Naive thymus-derived CD4-positive, alpha-beta T cell (primary cell): ENCODE measurements around the gene DHX57. TPM values are rescaled to one million over a fixed set of nuclear protein-coding genes. Genes with fewer than 3 reads are reported as not detected.

Experiments used
- ATAC-seq: fragments of 150-1000 bp; cut with Tn5 transposase; 2 replicates; pipeline ENCODE4 v1.10.0; 2021; ENCODE audit warnings: mild to moderate bottlenecking, moderate library complexity
- CTCF ChIA-PET: fragments of 350-600 bp; sonication (Branson Sonifier 250); formaldehyde crosslinking; loops from one replicate; lab custom pipeline; 2021; ENCODE audit warnings: antibody characterized with exemption; lab: Charles Lee
- POLR2A ChIA-PET: fragments of 350-600 bp; sonication (Branson Sonifier 250); formaldehyde crosslinking; loops from one replicate; lab custom pipeline; 2021; ENCODE audit warnings: antibody characterized with exemption, inconsistent platforms; lab: Charles Lee
- DNase-seq, 9 donors: peaks; one replicate each; pipeline versions ENCODE4 v3.0.0 to v3.0.0-alpha.2; 2020 to 2022; ENCODE audit warnings: mixed read lengths in 1 of 9
- H3K27ac ChIP-seq: one replicate; pipeline ENCODE4 v1.7.0; 2013; ENCODE audit warnings: mild to moderate bottlenecking, low read depth, low read length, moderate library complexity
- H3K27me3 ChIP-seq, 2 donors: one replicate each; pipeline ENCODE4 v1.7.0; 2013; ENCODE audit warnings: low read length in 2 of 2, mild to moderate bottlenecking in 2 of 2, moderate library complexity in 2 of 2; ENCODE audit not compliant: control insufficient read depth in 2 of 2, insufficient read depth in 2 of 2
- H3K36me3 ChIP-seq, 3 experiments: 1 replicate in 2 of 3; 2 replicates in 1 of 3; pipeline ENCODE4 v1.7.0; 2013; ENCODE audit warnings: low read length in 3 of 3, mild to moderate bottlenecking in 3 of 3, moderate library complexity in 1 of 3; ENCODE audit not compliant: insufficient read depth in 3 of 3, control insufficient read depth in 2 of 3
- H3K4me1 ChIP-seq, 2 donors: one replicate each; pipeline ENCODE4 v1.7.0; 2013; ENCODE audit warnings: low read length in 2 of 2, mild to moderate bottlenecking in 2 of 2, moderate library complexity in 1 of 2; ENCODE audit not compliant: control insufficient read depth in 2 of 2, insufficient read depth in 2 of 2
- H3K4me3 ChIP-seq: 2 replicates; pipeline ENCODE4 v1.7.0; 2013; ENCODE audit warnings: mild to moderate bottlenecking, low read length
- H3K9me3 ChIP-seq, 3 experiments: 1 replicate in 2 of 3; 2 replicates in 1 of 3; pipeline ENCODE4 v1.7.0; 2013; ENCODE audit warnings: low read length in 3 of 3; ENCODE audit not compliant: control insufficient read depth in 2 of 3
- H3K27ac Mint-ChIP-seq, 9 donors: one replicate each; pipeline ENCODE4 v1.8.0; 2020 to 2022; ENCODE audit warnings: mixed read lengths in 9 of 9, mild to moderate bottlenecking in 8 of 9, moderate library complexity in 5 of 9, inconsistent platforms in 2 of 9
- H3K27me3 Mint-ChIP-seq, 5 donors: one replicate each; pipeline ENCODE4 v1.8.0; 2021 to 2022; ENCODE audit warnings: mixed read lengths in 5 of 5, mild to moderate bottlenecking in 1 of 5
- H3K36me3 Mint-ChIP-seq, 5 donors: one replicate each; pipeline ENCODE4 v1.8.0; 2020 to 2022; ENCODE audit warnings: mixed read lengths in 5 of 5, mild to moderate bottlenecking in 3 of 5, inconsistent platforms in 1 of 5
- H3K4me1 Mint-ChIP-seq, 7 donors: one replicate each; pipeline ENCODE4 v1.8.0; 2020 to 2022; ENCODE audit warnings: mixed read lengths in 7 of 7, mild to moderate bottlenecking in 3 of 7, inconsistent platforms in 1 of 7
- H3K4me3 Mint-ChIP-seq, 10 donors: one replicate each; pipeline ENCODE4 v1.8.0; 2020 to 2022; ENCODE audit warnings: mild to moderate bottlenecking in 10 of 10, mixed read lengths in 10 of 10, moderate library complexity in 6 of 10, inconsistent platforms in 2 of 10
- H3K9me3 Mint-ChIP-seq, 11 donors: one replicate each; pipeline ENCODE4 v1.8.0; 2020 to 2022; ENCODE audit warnings: mixed read lengths in 11 of 11, mild to moderate bottlenecking in 4 of 11, inconsistent platforms in 1 of 11, moderate library complexity in 1 of 11
- intact Hi-C, 2 donors: fragments of 100-400 bp; cut with micrococcal nuclease; formaldehyde crosslinking; loops; one replicate each; pipeline ENCODE4 v1.15.1; 2023
- polyA plus RNA-seq, 2 donors: library from polyadenylated mRNA; unstranded; fragments of 300-500 nt; fragmentation: Illumina TruSeq; gene quantifications; one replicate each; pipeline ENCODE4 v1.2.3, GENCODE V29; 2021
- total RNA-seq, 6 experiments: library from RNA in 5 of 6; stranded (reverse) in 5 of 6; gene quantifications; 1 replicate in 5 of 6; 2 replicates in 1 of 6; pipeline ENCODE4 v1.2.3 and lab custom pipeline; 2021 to 2026

Gene DHX57
- total and polyA plus RNA-seq, 7 experiments from 2014 or later: 8.8 to 19.8 (median 17.9) TPM

GRCh38 chr2:38873763-38874162, 2.0 kb downstream of the DHX57 start:
- peaks cover 0 to 5% (median 0%) of the 10 kb centered on the region in 3 experiments for H3K36me3 ChIP-seq
- H3K27me3 ChIP-seq: no peaks in the 10 kb centered on the region
- H3K4me1 ChIP-seq: peaks cover 11 to 14% of the 10 kb centered on the region in 2 donors
- no peak for DNase-seq
- no peak for ATAC-seq
- ChIA-PET CTCF (no interaction called here), POLR2A (interaction anchor here (0.6 to 1.2 kb wide), 2 partner anchors 67 to 122 kb away, joined by 4 read pairs; partner anchors contain the start of gene SRSF7)
- H3K9me3 ChIP-seq: peaks cover 0 to 4% (median 0%) of the 10 kb centered on the region in 3 experiments
- Mint-ChIP-seq H3K4me1 (peaks cover 17 to 53% (median 37%) of the 10 kb centered on the region in 7 donors), H3K9me3 (peaks cover 6 to 32% (median 17%) of the 10 kb centered on the region in 11 donors), H3K27me3 (no peaks in the 10 kb centered on the region), H3K4me3 (peak overlapping the region in 4 of 10 donors; percentile 5 to 21 (median 9)), H3K27ac (peak overlapping the region in 1 of 9 donors; percentile 62), H3K36me3 (peaks cover 9 to 35% (median 30%) of the 10 kb centered on the region in 5 donors)
- H3K4me3 ChIP-seq: no peak overlapping the region
- intact Hi-C loops: loop anchor here (2.0 to 10.0 kb wide), 5 partner anchors 123 to 561 kb away; partner anchors contain the start of genes GALM (in 1 of the 2), MAP4K3 (in 1 of the 2), SOS1 (in 1 of the 2) and SRSF7 (in 1 of the 2)
- no peak overlapping the region for H3K27ac ChIP-seq

- Mint-ChIP-seq H3K4me3 (no peak overlapping the region), H3K4me1 (peaks cover 15 to 46% (median 34%) of the 10 kb centered on the region in 7 donors), H3K36me3 (peaks cover 13 to 50% (median 42%) of the 10 kb centered on the region in 5 donors), H3K27ac (no peak overlapping the region), H3K9me3 (peaks cover 6 to 32% (median 17%) of the 10 kb centered on the region in 11 donors), H3K27me3 (no peaks in the 10 kb centered on the region)
- CTCF ChIA-PET: no interaction called here
- Histone ChIP-seq H3K4me1 (peaks cover 9 to 13% of the 10 kb centered on the region in 2 donors), H3K9me3 (peaks cover 0 to 4% (median 0%) of the 10 kb centered on the region in 3 experiments), H3K36me3 (peaks cover 0 to 6% (median 5%) of the 10 kb centered on the region in 3 experiments), H3K27me3 (no peaks in the 10 kb centered on the region), H3K4me3 (no peak overlapping the region), H3K27ac (no peak overlapping the region)
- DNase-seq: no peak
- no peak for ATAC-seq
- intact Hi-C loops: loop anchor here (10.0 kb wide), 3 partner anchors 207 to 563 kb away; partner anchors contain the start of genes GALM (in 1 of the 2), MAP4K3 (in 1 of the 2) and SOS1 (in 1 of the 2)
- POLR2A ChIA-PET: no interaction called here
Observed at GRCh38 chr2:38871432-38871831, 4.3 kb downstream of the DHX57 start.

DNA sequence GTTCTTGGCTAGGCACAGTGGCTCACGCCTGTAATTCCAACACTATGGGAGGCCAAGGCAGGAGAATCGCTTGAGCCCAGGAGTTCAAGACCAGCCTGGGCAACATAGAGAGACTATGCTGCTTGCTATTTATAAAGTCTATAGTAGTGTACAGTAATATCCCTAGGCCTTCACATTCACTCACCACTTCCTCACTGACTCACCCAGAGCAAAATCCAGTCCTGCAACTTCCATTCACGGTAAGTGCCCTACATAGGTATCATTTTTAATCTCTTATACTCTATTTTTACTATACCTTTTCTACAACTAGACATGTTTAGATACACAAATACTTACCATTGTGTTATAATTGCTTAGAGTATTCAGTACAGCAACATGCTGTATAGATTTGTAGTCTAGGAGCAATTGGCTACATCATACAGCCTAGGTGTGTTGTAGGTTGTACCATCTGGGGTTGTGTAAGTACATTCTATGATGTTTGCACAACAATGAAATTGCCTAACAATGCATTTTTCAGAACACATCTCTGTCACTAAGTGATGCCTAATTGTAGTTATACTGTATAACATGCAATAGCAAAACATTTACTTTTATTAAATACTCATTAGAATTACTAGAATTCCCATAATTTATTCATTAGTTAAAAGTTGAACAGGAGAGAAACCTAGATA, 8.8 kb downstream of the DHX57 start:
- intact Hi-C loops: no loop called here
- H3K27me3 Mint-ChIP-seq: no peaks in the 10 kb centered on the region
- Histone ChIP-seq H3K27me3 (no peaks in the 10 kb centered on the region), H3K4me3 (no peak overlapping the region), H3K27ac (no peak overlapping the region), H3K9me3 (peaks cover 0 to 4% (median 0%) of the 10 kb centered on the region in 3 experiments), H3K4me1 (no peaks in the 10 kb centered on the region), H3K36me3 (peaks cover 0 to 19% (median 14%) of the 10 kb centered on the region in 3 experiments)
- DNase-seq: no peak
- no peak overlapping the region for H3K4me3 Mint-ChIP-seq
- H3K9me3 Mint-ChIP-seq: peaks cover 5 to 22% (median 10%) of the 10 kb centered on the region in 11 donors
- peaks cover 18 to 67% (median 53%) of the 10 kb centered on the region in 5 donors for H3K36me3 Mint-ChIP-seq
- no peak for ATAC-seq
- H3K4me1 Mint-ChIP-seq: peaks cover 0 to 14% (median 6%) of the 10 kb centered on the region in 7 donors
- POLR2A ChIA-PET: no interaction called here
- CTCF ChIA-PET: no interaction called here
- H3K27ac Mint-ChIP-seq: no peak overlapping the region

- CTCF ChIA-PET: no interaction called here
- no peak overlapping the region for H3K4me3 Mint-ChIP-seq
- Histone ChIP-seq H3K36me3 (peaks cover 6 to 32% (median 19%) of the 10 kb centered on the region in 3 experiments), H3K4me1 (no peaks in the 10 kb centered on the region), H3K27ac (no peak overlapping the region), H3K27me3 (no peaks in the 10 kb centered on the region), H3K9me3 (no peaks in the 10 kb centered on the region), H3K4me3 (no peak overlapping the region)
- intact Hi-C loops: no loop called here
- POLR2A ChIA-PET: no interaction called here
- H3K27me3 Mint-ChIP-seq: no peaks in the 10 kb centered on the region
- H3K36me3 Mint-ChIP-seq: peaks cover 18 to 71% (median 62%) of the 10 kb centered on the region in 5 donors
- no peaks in the 10 kb centered on the region for H3K9me3 Mint-ChIP-seq
- H3K27ac Mint-ChIP-seq: peak overlapping the region in 1 of 9 donors; percentile 26
- ATAC-seq (no peak), DNase-seq (no peak)
- peaks cover 0 to 6% (median 0%) of the 10 kb centered on the region in 7 donors for H3K4me1 Mint-ChIP-seq
Observed at GRCh38 chr2:38863061-38863695, 12.6 kb downstream of the DHX57 start.

DNA sequence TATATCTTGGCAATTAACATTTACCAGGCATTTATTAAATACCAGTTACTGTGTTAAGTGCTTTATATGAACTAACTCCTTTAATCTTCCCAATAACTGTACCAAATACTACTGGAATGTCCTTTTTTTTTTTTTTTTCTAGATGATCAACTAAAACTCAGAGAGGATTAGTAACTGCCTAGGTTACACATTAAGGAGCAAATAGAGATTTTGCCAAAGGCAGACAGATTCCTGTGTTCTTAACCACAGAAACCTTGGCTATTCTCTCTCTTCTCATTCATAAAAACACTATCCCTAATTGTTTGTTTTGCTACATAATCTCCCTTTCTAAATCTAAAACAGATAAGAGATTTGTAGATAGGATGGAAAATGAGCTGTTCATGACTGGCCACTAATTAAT, 13.3 kb downstream of the DHX57 start:
- no peak overlapping the region for H3K27ac ChIP-seq
- H3K36me3 ChIP-seq: peaks cover 6 to 32% (median 19%) of the 10 kb centered on the region in 3 experiments
- no peaks in the 10 kb centered on the region for H3K4me1 ChIP-seq
- DNase-seq: no peak
- POLR2A ChIA-PET: no interaction called here
- no peak for ATAC-seq
- Mint-ChIP-seq H3K4me3 (no peak overlapping the region), H3K4me1 (peaks cover 0 to 6% (median 0%) of the 10 kb centered on the region in 7 donors), H3K36me3 (peaks cover 13 to 67% (median 58%) of the 10 kb centered on the region in 5 donors), H3K27ac (no peak overlapping the region), H3K9me3 (no peaks in the 10 kb centered on the region), H3K27me3 (no peaks in the 10 kb centered on the region)
- H3K9me3 ChIP-seq: no peaks in the 10 kb centered on the region
- no peaks in the 10 kb centered on the region for H3K27me3 ChIP-seq
- intact Hi-C loops: no loop called here
- CTCF ChIA-PET: no interaction called here
- H3K4me3 ChIP-seq: no peak overlapping the region

GRCh38 chr2:38856165-38856564, 19.6 kb downstream of the DHX57 start:
- Histone ChIP-seq H3K27ac (no peak overlapping the region), H3K4me1 (no peaks in the 10 kb centered on the region), H3K9me3 (no peaks in the 10 kb centered on the region), H3K4me3 (no peak overlapping the region), H3K36me3 (peaks cover 11 to 33% (median 14%) of the 10 kb centered on the region in 3 experiments), H3K27me3 (no peaks in the 10 kb centered on the region)
- Mint-ChIP-seq H3K27ac (no peak overlapping the region), H3K4me1 (no peaks in the 10 kb centered on the region), H3K36me3 (peaks cover 11 to 58% (median 41%) of the 10 kb centered on the region in 5 donors), H3K27me3 (no peaks in the 10 kb centered on the region), H3K9me3 (no peaks in the 10 kb centered on the region), H3K4me3 (no peak overlapping the region)
- intact Hi-C loops: no loop called here
- ChIA-PET CTCF (no interaction called here), POLR2A (no interaction called here)
- ATAC-seq (no peak), DNase-seq (no peak)
